ENCODE results near the gene KRTAP10-3.
"Not testable (repeated sequence)": the region's sequence is repeated elsewhere in the genome, so short reads cannot be mapped to it uniquely, and the experiment has no call there.

The KRTAP10-3 gene

GRCh38 chr21:44569861-44570517 lies 11.4 kb upstream of the KRTAP10-3 start:
- no peak for FAIRE-seq

DNA sequence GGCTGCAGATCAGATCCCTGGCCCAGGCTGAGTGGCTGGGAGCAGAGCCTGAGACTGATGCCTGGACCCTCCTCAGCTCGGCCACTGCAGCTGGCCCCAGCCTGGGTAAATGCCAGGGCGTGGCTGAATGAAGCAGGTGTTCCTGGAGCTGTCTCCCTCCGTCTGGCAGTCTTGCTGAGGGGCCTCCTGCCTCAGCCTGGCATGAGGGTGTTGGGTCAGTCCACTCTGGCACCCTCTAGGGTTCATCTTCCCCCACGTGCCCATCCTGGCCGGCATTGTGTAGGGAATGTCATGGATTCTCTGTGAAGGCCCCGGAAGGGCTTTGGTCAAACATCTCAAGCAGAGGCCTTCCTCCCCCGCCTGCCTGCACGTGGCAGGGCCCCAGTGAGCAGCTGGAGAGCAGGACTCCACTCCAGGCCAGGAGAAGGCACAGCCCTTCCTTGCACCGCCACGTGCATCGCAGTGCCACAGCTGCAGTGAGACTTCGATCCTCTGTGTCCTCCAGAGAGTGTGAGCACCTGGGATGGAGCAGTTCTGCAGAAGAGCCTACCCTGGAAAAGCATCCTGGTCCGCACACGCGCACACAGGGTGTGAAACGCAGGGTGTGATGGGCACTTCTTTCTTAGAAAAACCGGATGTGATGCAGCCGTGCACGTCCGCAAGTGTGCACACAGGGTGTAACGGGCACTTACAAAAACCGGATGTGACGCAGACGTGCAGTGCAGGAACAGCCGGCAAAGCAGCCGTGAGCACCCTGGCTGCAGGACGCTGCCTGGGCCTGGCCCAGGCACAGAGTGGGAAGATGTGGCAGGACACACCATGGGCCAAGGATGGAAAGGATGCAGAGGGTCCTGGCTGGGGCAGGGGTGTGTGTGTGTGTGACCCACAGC lies 10.3 kb upstream of the KRTAP10-3 start:
- no peak for FAIRE-seq

- no peak for FAIRE-seq
These were observed 9.7 kb upstream of the KRTAP10-3 start for GRCh38 chr21:44568261-44568660.

GRCh38 chr21:44567481-44568171 lies 9.0 kb upstream of the KRTAP10-3 start:
- FAIRE-seq = no peak

- no peak for FAIRE-seq
These were observed 7.8 kb upstream of the KRTAP10-3 start for GRCh38 chr21:44566403-44566802.

GRCh38 chr21:44564886-44565598 lies 6.4 kb upstream of the KRTAP10-3 start:
- FAIRE-seq = no peak

DNA sequence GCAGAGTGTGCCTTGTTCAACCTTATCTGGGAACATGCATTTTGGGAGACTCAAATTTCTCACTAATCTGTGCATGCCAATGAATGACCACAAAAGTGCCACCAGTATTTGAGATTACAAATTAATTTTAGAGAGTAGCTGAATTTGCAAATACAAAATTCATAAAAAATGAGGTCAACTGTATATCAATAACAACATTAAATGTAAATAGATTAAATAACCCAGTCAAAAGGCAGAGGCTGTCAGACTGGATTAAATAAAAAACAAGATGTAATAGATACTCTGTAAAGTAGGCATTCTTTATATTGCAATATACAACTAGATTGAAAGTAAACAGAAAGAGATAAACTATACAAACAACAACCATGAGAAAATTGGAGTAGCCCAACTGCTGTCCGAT lies 5.5 kb upstream of the KRTAP10-3 start:
- FAIRE-seq = no peak

- not testable (repeated sequence) for FAIRE-seq
These were observed 293 bp downstream of the KRTAP10-3 start for GRCh38 chr21:44558329-44558675.

- no peak for FAIRE-seq
These were observed 885 bp downstream of the KRTAP10-3 start for GRCh38 chr21:44557491-44558328.

- FAIRE-seq = no peak
These were observed 1.7 kb downstream of the KRTAP10-3 start for GRCh38 chr21:44556879-44557278.

DNA sequence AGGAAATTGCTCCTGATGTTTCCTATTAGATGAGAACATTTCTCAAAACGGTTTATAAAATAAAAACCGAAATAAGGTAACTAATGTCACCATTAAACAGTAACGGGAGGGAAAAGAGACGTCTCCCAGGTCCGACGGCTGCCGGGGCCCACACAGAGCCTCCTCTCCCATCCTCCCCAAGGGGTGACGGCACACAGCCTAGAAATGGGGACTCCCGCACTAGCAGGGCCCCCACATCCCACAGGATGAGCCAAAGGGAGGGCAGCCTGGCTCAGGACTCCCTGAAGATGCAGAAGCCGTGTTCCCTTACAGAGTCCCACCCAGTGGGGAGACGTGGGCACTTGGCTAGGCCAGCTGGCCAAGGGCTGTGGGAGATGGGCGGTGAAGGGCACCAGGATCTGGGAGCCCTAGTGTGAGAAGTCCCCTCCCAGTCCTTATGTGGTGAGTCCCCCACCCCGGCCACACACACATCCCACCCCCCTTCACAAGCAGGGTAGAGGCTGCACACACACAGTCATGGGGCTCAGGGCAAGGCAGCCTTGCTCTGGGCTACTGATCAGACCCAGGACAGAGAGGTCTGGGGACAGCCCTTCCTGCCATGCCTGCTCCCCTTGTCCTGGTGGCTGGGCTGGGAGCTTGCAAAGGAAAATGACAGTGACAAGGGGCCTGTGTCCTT lies 3.3 kb downstream of the KRTAP10-3 start:
- no peak for FAIRE-seq

DNA sequence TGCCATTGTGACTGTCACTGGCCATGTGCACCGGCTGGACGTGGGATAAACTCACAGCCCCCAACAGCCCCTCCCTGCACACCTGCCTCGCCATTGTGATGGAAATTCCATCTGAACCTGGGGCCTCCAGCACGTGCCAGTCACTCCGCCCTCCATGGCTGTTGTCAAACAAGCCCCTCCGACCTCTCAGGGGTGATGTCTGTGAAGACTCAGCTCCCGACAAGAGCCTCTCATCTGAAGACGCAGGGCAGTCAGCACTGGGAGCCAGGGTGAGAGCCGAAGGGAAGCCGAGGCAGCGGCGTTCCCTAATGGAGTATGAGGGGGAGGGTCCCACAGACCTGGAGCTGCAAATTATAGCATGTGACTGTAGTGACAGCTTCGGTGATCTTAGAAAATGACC lies 5.9 kb downstream of the KRTAP10-3 start:
- no peak for FAIRE-seq

DNA sequence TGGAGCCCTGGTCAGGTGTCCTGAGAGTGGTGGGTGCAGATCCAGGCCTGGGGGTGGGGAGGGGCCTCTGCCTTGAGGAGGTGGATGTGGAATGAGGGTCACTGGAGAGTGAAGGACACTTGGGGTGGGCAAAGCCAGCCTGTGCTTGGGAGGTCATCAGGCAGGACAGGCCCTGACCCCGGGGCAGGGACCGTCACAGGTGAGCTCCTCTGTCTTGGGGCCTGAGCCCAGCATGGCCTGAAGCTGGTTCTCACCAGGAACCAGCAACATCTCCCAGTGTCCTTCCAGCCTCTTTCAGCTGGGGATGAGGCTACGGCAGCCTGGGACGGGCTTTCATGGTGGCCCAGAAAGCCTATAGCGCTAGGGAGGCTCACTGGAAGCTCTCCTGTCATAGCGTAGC lies 6.5 kb downstream of the KRTAP10-3 start:
- FAIRE-seq = no peak

- no peak for FAIRE-seq
These were observed 7.1 kb downstream of the KRTAP10-3 start, which contains the start of gene KRTAP10-2 for GRCh38 chr21:44551340-44551961. Gene KRTAP10-2 (minus strand): TSS chr21:44551505. CDS start chr21:44551458, 47 bp downstream.

- FAIRE-seq = no peak
These were observed 7.8 kb downstream of the KRTAP10-3 start for GRCh38 chr21:44550807-44551206.

- FAIRE-seq = not testable (repeated sequence)
These were observed 8.3 kb downstream of the KRTAP10-3 start for GRCh38 chr21:44550285-44550684.

DNA sequence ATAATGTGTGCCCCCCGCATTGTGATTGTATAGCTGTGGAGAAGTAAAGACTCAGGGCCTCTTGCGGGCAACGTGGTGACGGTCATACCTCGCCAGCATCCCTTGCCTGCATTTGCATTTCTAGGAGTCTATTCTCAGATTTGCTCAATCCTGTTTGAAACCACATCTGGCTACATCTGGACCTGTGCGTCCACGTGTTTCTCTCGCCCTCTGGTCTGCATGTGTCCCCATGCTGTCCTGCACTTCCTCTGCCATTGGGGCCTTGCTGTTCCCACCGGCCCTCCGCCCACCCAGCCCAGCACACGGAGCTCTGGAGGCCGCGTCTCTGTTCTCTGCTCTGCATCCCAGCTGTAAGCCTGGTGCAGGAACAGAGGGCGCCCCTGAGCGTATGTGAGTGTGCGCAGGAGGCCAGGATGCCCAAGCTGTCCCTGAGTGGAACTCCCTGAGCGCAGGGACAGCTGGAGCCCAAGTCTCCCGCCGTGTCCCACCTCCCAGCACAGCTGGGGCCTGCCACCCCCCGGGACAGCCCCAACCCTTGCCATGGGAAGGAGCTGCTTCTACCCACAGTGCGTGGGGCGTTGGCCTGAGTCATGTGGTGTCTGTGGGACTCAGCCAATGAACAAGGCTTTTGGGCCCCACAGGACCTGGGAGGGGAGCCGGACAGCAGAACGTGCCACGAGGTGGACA lies 8.9 kb downstream of the KRTAP10-3 start:
- no peak for FAIRE-seq

DNA sequence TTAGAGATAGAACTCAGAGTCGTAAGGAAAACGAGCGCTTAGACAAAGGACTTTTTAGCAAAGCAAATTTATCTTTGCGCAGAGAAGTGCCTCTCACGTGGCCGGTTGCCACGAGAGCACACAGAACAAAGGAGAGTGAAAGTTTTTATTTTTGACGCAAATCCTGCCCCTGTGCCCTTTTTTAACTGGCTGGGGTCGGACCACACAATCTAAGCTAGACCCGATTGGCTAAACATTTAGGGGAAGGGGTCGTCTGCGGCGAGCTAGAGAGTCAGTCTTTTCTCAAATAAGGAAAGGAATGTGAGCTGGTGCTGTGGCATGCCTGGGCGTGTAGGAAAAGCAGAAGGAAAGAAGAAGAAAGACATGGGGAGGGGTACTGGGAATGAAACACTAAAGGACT lies 9.7 kb downstream of the KRTAP10-3 start:
- FAIRE-seq = no peak

GRCh38 chr21:44548381-44548780 lies 10.2 kb downstream of the KRTAP10-3 start:
- FAIRE-seq = no peak

DNA sequence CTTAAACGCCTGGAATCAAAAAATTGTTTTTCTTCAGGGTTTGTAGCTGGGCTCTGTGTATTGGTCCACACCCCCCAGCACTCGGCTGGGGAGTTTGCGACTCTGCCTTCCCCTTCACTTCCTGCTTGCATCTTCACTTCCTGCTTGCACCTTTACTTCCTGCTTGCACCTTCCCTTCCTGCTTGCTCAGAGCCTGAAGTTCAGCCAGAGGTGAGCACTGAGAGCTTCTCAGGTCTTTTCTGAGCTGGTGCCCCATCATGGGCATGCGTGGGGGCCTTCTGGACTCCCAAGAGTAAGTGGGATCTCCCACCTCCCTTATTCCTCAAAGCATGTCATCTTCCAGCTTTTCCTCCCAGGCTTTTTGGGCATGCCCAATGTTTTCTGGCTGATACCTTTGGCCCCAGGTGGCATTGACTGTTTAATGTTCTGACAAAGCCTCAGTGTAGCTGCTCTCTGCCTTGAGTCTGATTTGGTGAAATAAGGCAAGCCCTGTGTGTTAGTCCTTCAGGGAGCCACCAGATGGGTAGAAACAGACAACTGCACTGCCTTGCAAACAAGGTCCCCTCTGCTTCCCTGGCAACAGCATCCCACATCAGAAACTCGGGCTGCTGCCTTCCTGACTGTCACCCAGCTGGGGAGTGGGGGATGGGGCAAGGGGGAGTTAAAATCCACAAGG lies 10.8 kb downstream of the KRTAP10-3 start:
- no peak for FAIRE-seq
